OCI-LY1 (cell line): ENCODE data around the gene RNF141.

Experiments
- EZH2 ChIP-seq: fragments of 200-600 bp; sonication (generic), shearing (Covaris generic); IDR thresholded peaks from 2 replicates; pipeline ENCODE4 v1.8.0; 2017; ENCODE audit warnings: borderline replicate concordance, mixed run types, mild to moderate bottlenecking, antibody characterized with exemption, low read length, moderate library complexity, mixed read lengths
- TF ChIP-seq, protein P1 (sequence below): fragments of 200-600 bp; sonication (generic), shearing (Covaris generic); IDR thresholded peaks from 2 replicates; pipeline ENCODE4 v1.5.1; 2017; ENCODE audit warnings: mild to moderate bottlenecking, antibody characterized with exemption, low read length, moderate library complexity, mixed read lengths

DNA sequence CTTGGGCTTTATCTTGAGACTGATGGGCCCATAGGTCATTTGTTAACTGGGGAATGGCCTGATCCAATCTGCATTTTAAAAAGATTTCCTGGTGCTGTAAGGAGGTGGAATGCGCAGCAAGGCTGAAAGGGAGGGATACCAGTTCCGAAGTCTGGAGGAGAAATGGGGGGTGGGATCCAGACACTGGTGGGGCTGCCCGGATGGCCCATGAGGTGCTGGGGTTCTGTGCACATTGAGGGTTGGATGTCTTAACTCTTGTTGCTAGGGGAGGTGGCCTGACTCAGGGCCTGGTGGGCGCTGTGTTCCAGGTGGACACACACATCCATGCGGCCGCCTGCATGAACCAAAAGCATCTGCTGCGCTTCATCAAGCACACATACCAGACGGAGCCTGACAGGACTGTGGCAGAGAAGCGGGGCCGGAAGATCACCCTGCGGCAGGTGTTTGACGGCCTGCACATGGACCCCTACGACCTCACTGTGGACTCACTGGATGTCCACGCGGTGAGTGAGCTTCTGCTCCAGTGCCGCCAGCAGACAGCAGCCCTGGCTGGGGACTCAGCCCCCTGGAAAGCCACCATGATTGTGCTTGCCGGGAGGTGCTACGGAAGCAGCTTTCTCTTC, 47.8 kb downstream of the RNF141 start:
- TF ChIP-seq, protein P1, sequence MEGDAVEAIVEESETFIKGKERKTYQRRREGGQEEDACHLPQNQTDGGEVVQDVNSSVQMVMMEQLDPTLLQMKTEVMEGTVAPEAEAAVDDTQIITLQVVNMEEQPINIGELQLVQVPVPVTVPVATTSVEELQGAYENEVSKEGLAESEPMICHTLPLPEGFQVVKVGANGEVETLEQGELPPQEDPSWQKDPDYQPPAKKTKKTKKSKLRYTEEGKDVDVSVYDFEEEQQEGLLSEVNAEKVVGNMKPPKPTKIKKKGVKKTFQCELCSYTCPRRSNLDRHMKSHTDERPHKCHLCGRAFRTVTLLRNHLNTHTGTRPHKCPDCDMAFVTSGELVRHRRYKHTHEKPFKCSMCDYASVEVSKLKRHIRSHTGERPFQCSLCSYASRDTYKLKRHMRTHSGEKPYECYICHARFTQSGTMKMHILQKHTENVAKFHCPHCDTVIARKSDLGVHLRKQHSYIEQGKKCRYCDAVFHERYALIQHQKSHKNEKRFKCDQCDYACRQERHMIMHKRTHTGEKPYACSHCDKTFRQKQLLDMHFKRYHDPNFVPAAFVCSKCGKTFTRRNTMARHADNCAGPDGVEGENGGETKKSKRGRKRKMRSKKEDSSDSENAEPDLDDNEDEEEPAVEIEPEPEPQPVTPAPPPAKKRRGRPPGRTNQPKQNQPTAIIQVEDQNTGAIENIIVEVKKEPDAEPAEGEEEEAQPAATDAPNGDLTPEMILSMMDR = no peak
- no peak for TF ChIP-seq EZH2
